GM10266 (cell line): ENCODE data around the gene TUBB2B.

Source experiments
- DNase-seq: peaks from one replicate; pipeline ENCODE4 v3.0.0; 2012; ENCODE audit errors: extremely low spot score
- CTCF ChIP-seq: IDR thresholded peaks from 2 replicates; pipeline ENCODE4 v1.5.1; 2012; ENCODE audit warnings: mild to moderate bottlenecking, low read depth; ENCODE audit not compliant: control insufficient read depth, insufficient read depth; ENCODE audit errors: missing control alignments

The TUBB2B gene

GRCh38 chr6:3237761-3238662 is 10.6 kb upstream of the TUBB2B start:
- DNase-seq, result no peak
- TF ChIP-seq CTCF, result no peak

GRCh38 chr6:3236005-3236404 is 8.6 kb upstream of the TUBB2B start:
- DNase-seq, result no peak
- TF ChIP-seq CTCF, result no peak

- no peak for DNase-seq
- no peak for TF ChIP-seq CTCF
Observed at GRCh38 chr6:3235486-3235885, 8.0 kb upstream of the TUBB2B start.

GRCh38 chr6:3233904-3234303 is 6.5 kb upstream of the TUBB2B start:
- DNase-seq, result no peak
- no peak for TF ChIP-seq CTCF

- DNase-seq, result no peak
- no peak for TF ChIP-seq CTCF
Observed at GRCh38 chr6:3233321-3233720, 5.9 kb upstream of the TUBB2B start.

GRCh38 chr6:3232017-3232945 is 4.8 kb upstream of the TUBB2B start:
- no peak for DNase-seq
- TF ChIP-seq CTCF, result no peak
